Stomach (tissue), 9 donors: ENCODE results near the gene NME4. TPM values are rescaled to one million over a fixed set of nuclear protein-coding genes. Genes with fewer than 3 reads are reported as not detected.

ENCODE experiments used
- DNase-seq, 2 donors: peaks; one replicate each; pipeline versions ENCODE4 v3.0.0 to v3.0.0-alpha.2; 2013 to 2019
- H3K27ac ChIP-seq, 5 donors: fragments of 200-600 bp in 4 of 5; sonication (generic) in 4 of 5; one replicate each; pipeline ENCODE4 v1.5.1; 2013 to 2019; ENCODE audit warnings: mild to moderate bottlenecking in 1 of 5, moderate library complexity in 1 of 5
- H3K27me3 ChIP-seq, 3 donors: fragments of 200-600 bp; sonication (generic); one replicate each; pipeline ENCODE4 v1.5.1; 2017 to 2019; ENCODE audit warnings: mixed run types in 1 of 3
- H3K36me3 ChIP-seq, 4 donors: fragments of 200-600 bp; sonication (generic); 1 replicate in 3 of 4; 2 replicates in 1 of 4; pipeline ENCODE4 v1.5.1; 2016 to 2019
- H3K4me1 ChIP-seq, 4 donors: fragments of 200-600 bp; sonication (generic); one replicate each; pipeline ENCODE4 v1.5.1; 2016 to 2019
- H3K4me3 ChIP-seq, 4 donors: fragments of 200-600 bp; sonication (generic) in 3 of 4; one replicate each; pipeline ENCODE4 v1.5.1; 2016 to 2019; ENCODE audit warnings: mild to moderate bottlenecking in 1 of 4
- H3K9me3 ChIP-seq, 4 donors: fragments of 200-600 bp; sonication (generic); one replicate each; pipeline ENCODE4 v1.5.1; 2016 to 2019
- EP300 ChIP-seq: sonication (generic); formaldehyde crosslinking; IDR thresholded peaks from one replicate; pipeline ENCODE4 v1.6.1; 2017; ENCODE audit warnings: antibody characterized with exemption
- POLR2A ChIP-seq, 4 donors: fragments of 450-650 bp; IDR thresholded peaks; one replicate each; pipeline ENCODE4 v1.6.1; 2016; ENCODE audit warnings: antibody characterized with exemption in 4 of 4, control low read depth in 2 of 4, mild to moderate bottlenecking in 1 of 4, moderate library complexity in 1 of 4
- POLR2AphosphoS5 ChIP-seq, 3 donors: sonication (generic); formaldehyde crosslinking; IDR thresholded peaks; one replicate each; pipeline ENCODE4 v1.6.1; 2016; ENCODE audit warnings: antibody characterized with exemption in 3 of 3
- WGBS, 5 donors: extraction: QIAGEN DNeasy Blood & Tissue Kit in 3 of 5; methylation state at CpG; one replicate each; pipeline versions ENCODE4 v1.1.5 to v1.1.7; 2013 to 2018; 5-methylcytosine and 5-hydroxymethylcytosine counted together
- intact Hi-C: fragments of 100-400 bp; cut with DNase I; formaldehyde crosslinking; loops from one replicate; pipeline ENCODE4 v1.15.1; 2023; ENCODE audit warnings: low total_unique reads
- polyA plus RNA-seq, 3 donors: library from polyadenylated mRNA; stranded (reverse); fragments of 200-250 nt; gene quantifications; one replicate each; pipeline ENCODE4 v1.2.3, GENCODE V29; 2013
- total RNA-seq, 5 donors: library from RNA; depleted of rRNA; stranded (reverse); fragments of >200 nt; gene quantifications; one replicate each; pipeline versions ENCODE4 v1.1.0 to v1.2.3, GENCODE V29; 2014 to 2016
- TF ChIP-seq, protein P1 (sequence below), 7 experiments: fragments of 450-650 bp in 4 of 7; fragments of 200-600 bp in 3 of 7; sonication (generic) in 3 of 7; IDR thresholded peaks; one replicate each; pipeline ENCODE4 v1.5.1; 2016 to 2019; ENCODE audit warnings: antibody characterized with exemption in 7 of 7, control low read depth in 2 of 7, mild to moderate bottlenecking in 1 of 7
- donor health status: healthy with polysubstance abuse.
- donor health status: Bipolar disorder and iron deficiency.
- donor health status: healthy.

Gene NME4
- total and polyA plus RNA-seq, 8 donors = 23.3 to 187 (median 89.8) TPM

DNA sequence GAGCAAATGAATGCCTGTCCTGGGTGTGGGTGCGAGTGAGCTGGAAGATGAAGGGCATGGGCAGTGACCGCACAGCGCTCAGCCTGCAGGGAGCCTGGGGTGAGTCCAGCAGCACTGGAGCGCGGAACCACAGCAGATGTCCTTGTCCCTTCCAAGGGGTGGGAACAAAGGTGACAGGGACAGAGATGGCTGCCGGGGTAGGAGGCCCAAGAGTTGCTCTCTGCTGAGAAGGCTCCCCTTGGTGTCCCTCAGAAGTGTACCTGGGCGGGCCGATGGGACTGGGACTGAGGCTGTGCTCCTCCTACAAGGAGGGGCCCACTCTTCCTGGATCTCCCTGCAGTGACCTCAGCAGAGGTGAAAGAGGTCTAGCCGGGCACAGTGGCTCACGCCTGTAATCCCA, 7.6 kb upstream of the NME4 start:
- Histone ChIP-seq H3K4me1 (peaks cover 4 to 36% (median 21%) of the 10 kb centered on the region in 4 donors), H3K36me3 (no peaks in the 10 kb centered on the region), H3K27ac (peak overlapping the region in 1 of 5 donors; percentile 76), H3K4me3 (no peak overlapping the region), H3K9me3 (no peaks in the 10 kb centered on the region), H3K27me3 (no peaks in the 10 kb centered on the region)
- TF ChIP-seq POLR2AphosphoS5 (IDR thresholded peaks at IDR 0.05) (no peak), POLR2A (IDR thresholded peaks at IDR 0.05) (no peak), EP300 (no peak)
- TF ChIP-seq, protein P1, sequence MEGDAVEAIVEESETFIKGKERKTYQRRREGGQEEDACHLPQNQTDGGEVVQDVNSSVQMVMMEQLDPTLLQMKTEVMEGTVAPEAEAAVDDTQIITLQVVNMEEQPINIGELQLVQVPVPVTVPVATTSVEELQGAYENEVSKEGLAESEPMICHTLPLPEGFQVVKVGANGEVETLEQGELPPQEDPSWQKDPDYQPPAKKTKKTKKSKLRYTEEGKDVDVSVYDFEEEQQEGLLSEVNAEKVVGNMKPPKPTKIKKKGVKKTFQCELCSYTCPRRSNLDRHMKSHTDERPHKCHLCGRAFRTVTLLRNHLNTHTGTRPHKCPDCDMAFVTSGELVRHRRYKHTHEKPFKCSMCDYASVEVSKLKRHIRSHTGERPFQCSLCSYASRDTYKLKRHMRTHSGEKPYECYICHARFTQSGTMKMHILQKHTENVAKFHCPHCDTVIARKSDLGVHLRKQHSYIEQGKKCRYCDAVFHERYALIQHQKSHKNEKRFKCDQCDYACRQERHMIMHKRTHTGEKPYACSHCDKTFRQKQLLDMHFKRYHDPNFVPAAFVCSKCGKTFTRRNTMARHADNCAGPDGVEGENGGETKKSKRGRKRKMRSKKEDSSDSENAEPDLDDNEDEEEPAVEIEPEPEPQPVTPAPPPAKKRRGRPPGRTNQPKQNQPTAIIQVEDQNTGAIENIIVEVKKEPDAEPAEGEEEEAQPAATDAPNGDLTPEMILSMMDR (IDR thresholded peaks at IDR 0.05) = no peak
- intact Hi-C loops = no loop called here
- 74 to 94% (median 83%) methylated on average over 9 to 10 of the region's 10 CpGs for WGBS, 5 donors
- peak in 1 of 2 donors; percentile 34 for DNase-seq

DNA sequence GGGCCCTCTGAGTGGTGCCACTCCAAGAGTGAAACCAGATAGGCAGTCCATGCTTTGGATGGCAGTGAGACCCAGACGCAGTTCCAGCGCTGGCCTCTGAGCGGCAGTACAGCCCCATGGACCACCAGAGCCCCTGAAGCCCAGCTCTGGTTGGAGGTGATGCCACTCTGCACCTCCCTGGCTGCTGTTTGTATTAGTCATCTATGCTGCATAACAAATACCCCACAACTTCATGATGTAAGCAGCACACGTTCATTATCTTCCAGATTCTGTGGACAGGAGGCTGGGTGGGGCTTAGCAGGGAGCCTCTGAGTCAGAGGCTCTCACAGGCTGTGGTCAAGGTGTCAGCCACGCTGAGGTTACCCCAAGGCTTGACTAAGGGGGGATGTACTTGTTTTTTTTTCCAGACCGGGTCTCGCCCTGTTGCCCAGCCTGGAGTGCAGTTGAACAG, 5.1 kb upstream of the NME4 start:
- Histone ChIP-seq H3K9me3 (no peaks in the 10 kb centered on the region), H3K4me1 (peaks cover 12 to 39% (median 27%) of the 10 kb centered on the region in 4 donors), H3K27ac (no peak overlapping the region), H3K27me3 (no peaks in the 10 kb centered on the region), H3K4me3 (no peak overlapping the region), H3K36me3 (no peaks in the 10 kb centered on the region)
- intact Hi-C loops = no loop called here
- WGBS, 5 donors = 64 to 72% (median 67%) methylated on average over 7 of the region's 7 CpGs
- DNase-seq = peak; percentile 60 to 70
- TF ChIP-seq POLR2AphosphoS5 (IDR thresholded peaks at IDR 0.05) = no peak
- TF ChIP-seq, protein P1 (IDR thresholded peaks at IDR 0.05) = peak in 5 of 7 experiments; percentile 33 to 71 (median 55)

DNA sequence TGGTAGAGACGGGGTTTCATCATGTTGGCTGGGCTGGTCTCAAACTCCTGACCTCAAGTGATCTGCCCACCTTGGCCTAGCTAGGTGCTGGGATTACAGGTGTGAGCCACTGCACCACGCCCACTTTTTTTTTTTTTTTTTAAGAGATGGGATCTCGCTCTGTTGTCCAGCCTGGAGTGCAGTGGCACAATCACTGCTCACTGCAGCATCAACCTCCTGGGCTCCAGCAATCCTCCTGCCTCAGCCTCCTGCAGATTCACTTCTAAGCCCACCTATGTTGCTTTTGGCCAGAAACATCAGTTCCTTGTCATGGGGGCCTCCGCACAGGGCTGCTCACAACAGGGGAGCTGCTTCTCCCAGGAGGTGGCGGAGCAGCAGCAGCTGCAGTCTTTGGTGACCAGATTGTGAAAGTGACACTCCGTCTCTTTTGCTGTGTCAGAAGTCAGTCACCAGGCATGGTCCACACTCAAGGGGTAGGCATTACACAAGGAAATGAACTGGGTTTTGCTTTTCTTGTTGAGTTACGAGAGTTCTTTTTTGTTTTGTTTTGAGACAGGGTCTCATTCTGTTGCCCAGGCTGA, 4.5 kb upstream of the NME4 start:
- no peaks in the 10 kb centered on the region for H3K27me3 ChIP-seq
- H3K4me3 ChIP-seq = no peak overlapping the region
- peaks cover 16 to 32% (median 24%) of the 10 kb centered on the region in 4 donors for H3K4me1 ChIP-seq
- no peak for TF ChIP-seq EP300
- TF ChIP-seq, protein P1 (IDR thresholded peaks at IDR 0.05) = no peak
- TF ChIP-seq POLR2A (IDR thresholded peaks at IDR 0.05) = no peak
- no peak for TF ChIP-seq POLR2AphosphoS5 (IDR thresholded peaks at IDR 0.05)
- H3K9me3 ChIP-seq = no peaks in the 10 kb centered on the region
- 79 to 92% (median 90%) methylated on average over 7 of the region's 7 CpGs for WGBS, 5 donors
- no peak overlapping the region for H3K27ac ChIP-seq
- intact Hi-C loops = no loop called here
- no peak for DNase-seq
- no peaks in the 10 kb centered on the region for H3K36me3 ChIP-seq

DNA sequence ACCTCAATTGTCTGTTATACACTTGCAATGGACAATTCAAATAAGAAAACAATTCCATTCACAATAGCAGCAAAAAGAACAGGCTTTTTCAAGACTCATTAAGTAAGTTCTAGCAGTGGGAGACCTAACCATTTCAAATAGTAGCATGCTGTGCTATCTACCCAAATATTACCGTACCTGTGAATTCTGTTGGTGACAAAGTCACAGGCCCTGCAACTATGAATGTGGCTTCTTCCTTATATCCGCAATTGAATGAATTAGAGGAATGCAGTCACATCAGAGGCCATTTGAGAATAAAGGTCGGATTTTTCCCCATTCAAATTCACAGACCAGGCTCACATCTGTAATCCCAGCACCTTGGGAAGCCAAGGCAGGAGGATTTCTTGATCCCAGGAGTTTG, 800 bp upstream of the NME4 start:
- Histone ChIP-seq H3K36me3 (peaks cover 0 to 15% (median 8%) of the 10 kb centered on the region in 4 donors), H3K4me1 (peaks cover 24 to 46% (median 37%) of the 10 kb centered on the region in 4 donors), H3K9me3 (no peaks in the 10 kb centered on the region), H3K27me3 (no peaks in the 10 kb centered on the region), H3K27ac (peak overlapping the region; percentile 60 to 90 (median 75)), H3K4me3 (peak overlapping the region; percentile 62 to 89 (median 76))
- TF ChIP-seq EP300 = no peak
- 17 to 37% (median 20%) methylated on average over 3 of the region's 3 CpGs for WGBS, 5 donors
- DNase-seq = no peak
- intact Hi-C loops = no loop called here

DNA sequence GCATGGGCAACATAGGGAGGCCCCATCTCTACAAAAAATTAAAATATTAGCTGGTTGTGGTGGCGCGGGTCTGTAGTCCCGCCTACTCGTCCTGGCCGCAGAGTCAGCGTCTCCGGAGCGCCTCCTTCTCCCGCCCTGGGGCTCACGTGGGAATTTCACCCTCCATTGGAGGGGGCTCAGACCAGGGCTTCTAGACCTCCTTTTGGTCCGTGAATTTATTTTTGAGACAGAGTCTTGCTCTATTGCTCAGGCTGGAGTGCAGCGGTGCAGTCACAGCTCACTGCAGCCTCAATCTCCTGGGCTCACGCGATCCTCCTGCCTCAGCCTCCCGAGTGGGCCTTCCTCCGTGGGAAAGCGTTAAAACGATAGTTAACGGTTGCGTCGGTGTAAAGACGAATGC, 394 bp upstream of the NME4 start:
- Histone ChIP-seq H3K27me3 (no peaks in the 10 kb centered on the region), H3K4me1 (peaks cover 24 to 46% (median 37%) of the 10 kb centered on the region in 4 donors), H3K36me3 (peaks cover 0 to 15% (median 8%) of the 10 kb centered on the region in 4 donors), H3K9me3 (no peaks in the 10 kb centered on the region), H3K27ac (peak overlapping the region; percentile 60 to 90 (median 75)), H3K4me3 (peak overlapping the region; percentile 62 to 89 (median 76))
- intact Hi-C loops = no loop called here
- DNase-seq = peak in 1 of 2 donors; percentile 78
- TF ChIP-seq, protein P1 (IDR thresholded peaks at IDR 0.05) = no peak
- TF ChIP-seq POLR2AphosphoS5 (IDR thresholded peaks at IDR 0.05) (peak in 1 of 3 donors; percentile 4), POLR2A (IDR thresholded peaks at IDR 0.05) (no peak), EP300 (no peak)
- WGBS, 5 donors = 2 to 5% (median 4%) methylated on average over 22 of the region's 22 CpGs
